Spleen (tissue), 11 donors: Measurements from ENCODE around the gene BTN2A1. TPM values are rescaled to one million over a fixed set of nuclear protein-coding genes. Genes with fewer than 3 reads are reported as not detected.
"Not testable (repeated sequence)": the region's sequence is repeated elsewhere in the genome, so short reads cannot be mapped to it uniquely, and the experiment has no call there.

Experiments
- DNase-seq: peaks from one replicate; pipeline ENCODE4 v3.0.0-alpha.2; 2020
- H3K27ac ChIP-seq, 8 donors: fragments of 200-600 bp; sonication (generic) in 7 of 8; 1 replicate in 4 of 8; 2 replicates in 4 of 8; pipeline versions ENCODE4 v1.5.0 to v1.8.0; 2016 to 2021; ENCODE audit warnings: inconsistent platforms in 4 of 8, mild to moderate bottlenecking in 4 of 8, moderate library complexity in 1 of 8
- H3K27me3 ChIP-seq, 7 donors: fragments of 200-600 bp; sonication (generic) in 6 of 7; replicated peaks in 1 of 7; 1 replicate in 4 of 7; 2 replicates in 3 of 7; pipeline versions ENCODE4 v1.5.0 to v1.8.0; 2016 to 2021; ENCODE audit warnings: inconsistent platforms in 3 of 7, mild to moderate bottlenecking in 1 of 7
- H3K36me3 ChIP-seq, 6 donors: fragments of 200-600 bp; sonication (generic) in 5 of 6; 1 replicate in 4 of 6; 2 replicates in 2 of 6; pipeline versions ENCODE4 v1.5.0 to v1.8.0; 2016 to 2021; ENCODE audit warnings: inconsistent platforms in 2 of 6
- H3K4me1 ChIP-seq, 6 donors: fragments of 200-600 bp; sonication (generic) in 5 of 6; 1 replicate in 3 of 6; 2 replicates in 3 of 6; pipeline versions ENCODE4 v1.5.0 to v1.8.0; 2016 to 2021; ENCODE audit warnings: inconsistent platforms in 3 of 6
- H3K4me3 ChIP-seq, 8 donors: fragments of 200-600 bp; sonication (generic) in 7 of 8; 1 replicate in 4 of 8; 2 replicates in 4 of 8; pipeline versions ENCODE4 v1.5.0 to v1.8.0; 2016 to 2021; ENCODE audit warnings: inconsistent platforms in 4 of 8, mild to moderate bottlenecking in 4 of 8, moderate library complexity in 2 of 8
- H3K9me3 ChIP-seq, 8 donors: fragments of 200-600 bp; sonication (generic) in 7 of 8; 1 replicate in 4 of 8; 2 replicates in 4 of 8; pipeline versions ENCODE4 v1.5.0 to v1.8.0; 2016 to 2021; ENCODE audit warnings: inconsistent platforms in 4 of 8
- CTCF ChIP-seq, 11 experiments: fragments of 200-600 bp in 7 of 11; fragments of 450-650 bp in 4 of 11; sonication (generic) in 4 of 11; IDR thresholded peaks in 8 of 11; conservative IDR thresholded peaks in 3 of 11; 1 replicate in 7 of 11; 2 replicates in 4 of 11; pipeline versions ENCODE4 v1.4.0 to v1.8.0; 2016 to 2021; ENCODE audit warnings: antibody characterized with exemption in 11 of 11, inconsistent platforms in 4 of 11, mild to moderate bottlenecking in 1 of 11
- POLR2A ChIP-seq, 3 donors: fragments of 450-650 bp; IDR thresholded peaks; one replicate each; pipeline ENCODE4 v1.5.1; 2017; ENCODE audit warnings: antibody characterized with exemption in 3 of 3, mild to moderate bottlenecking in 1 of 3
- POLR2AphosphoS5 ChIP-seq, 3 donors: sonication (generic); formaldehyde crosslinking; IDR thresholded peaks; one replicate each; pipeline ENCODE4 v1.5.1; 2017; ENCODE audit warnings: antibody characterized with exemption in 3 of 3
- WGBS, 5 donors: extraction: QIAGEN DNeasy Blood & Tissue Kit in 3 of 5; methylation state at CpG; one replicate each; pipeline versions ENCODE4 v1.1.5 to v1.1.7; 2013 to 2018; 5-methylcytosine and 5-hydroxymethylcytosine counted together
- intact Hi-C: fragments of 100-400 bp; cut with DNase I; formaldehyde crosslinking; loops from one replicate; pipeline ENCODE4 v1.15.0; 2023; ENCODE audit warnings: low total_unique reads
- polyA plus RNA-seq, 3 donors: library from polyadenylated mRNA; stranded (reverse); fragments of 200-250 nt; gene quantifications; one replicate each; pipeline ENCODE4 v1.2.1, GENCODE V29; 2013
- total RNA-seq, 7 donors: library from RNA; depleted of rRNA in 3 of 7; stranded (reverse); fragments of >200 nt in 3 of 7; fragmentation: NEBNext Ultra II Directional in 4 of 7; extraction: Animal tissue kit (Norgen Biotek cat#: 25700) in 4 of 7; gene quantifications; one replicate each; pipeline versions ENCODE4 v1.1.0 to v1.2.1, GENCODE V29; 2016 to 2021
- donor health status: healthy with polysubstance abuse.
- donor health status: DM: no; HTN: no; CAD: no; lungs with moderate emphysema.
- donor health status: DM: no; HTN: no; CAD: no.
- donor health status: Bipolar disorder and iron deficiency.
- donor health status: healthy.
- donor health status: DM: no; HTN: no; CAD: no.
- donor health status: DM: yes; HTN: yes; CAD: no.

BTN2A1 gene
- total and polyA plus RNA-seq, 10 donors: 17.0 to 50.8 (median 34.9) TPM

- 64 to 99% (median 94%) methylated on average over 2 of the region's 2 CpGs for WGBS, 5 donors
- intact Hi-C loops: no loop called here
Observed at GRCh38 chr6:26415791-26416190, 42.0 kb upstream of the BTN2A1 start.

GRCh38 chr6:26416288-26416687, 41.5 kb upstream of the BTN2A1 start:
- no peak for TF ChIP-seq POLR2A (IDR thresholded peaks at IDR 0.05)
- no peak for TF ChIP-seq CTCF (IDR thresholded peaks at IDR 0.05 in 8 of 11, conservative IDR thresholded peaks at IDR 0.05 in 3 of 11)
- no peak for TF ChIP-seq POLR2AphosphoS5 (IDR thresholded peaks at IDR 0.05)
- 74 to 100% (median 83%) methylated on average over 1 of the region's 1 CpG for WGBS, 5 donors
- H3K9me3 ChIP-seq: peaks cover 0 to 32% (median 23%) of the 10 kb centered on the region in 8 donors
- no peak for DNase-seq
- no peak overlapping the region for H3K4me3 ChIP-seq
- intact Hi-C loops: no loop called here
- peaks cover 0 to 49% (median 16%) of the 10 kb centered on the region in 6 donors for H3K36me3 ChIP-seq
- H3K4me1 ChIP-seq: peaks cover 9 to 33% (median 12%) of the 10 kb centered on the region in 6 donors
- H3K27ac ChIP-seq: no peak overlapping the region
- H3K27me3 ChIP-seq: no peaks in the 10 kb centered on the region

More at GRCh38 chr6:26415791-26416190, 42.0 kb upstream of the BTN2A1 start:
- H3K27ac ChIP-seq: no peak overlapping the region
- H3K4me3 ChIP-seq: no peak overlapping the region
- H3K9me3 ChIP-seq: peaks cover 0 to 32% (median 23%) of the 10 kb centered on the region in 8 donors
- H3K4me1 ChIP-seq: peaks cover 6 to 30% (median 10%) of the 10 kb centered on the region in 6 donors
- H3K36me3 ChIP-seq: peaks cover 2 to 54% (median 21%) of the 10 kb centered on the region in 6 donors
- DNase-seq: no peak
- TF ChIP-seq CTCF (IDR thresholded peaks at IDR 0.05 in 8 of 11, conservative IDR thresholded peaks at IDR 0.05 in 3 of 11): no peak
- no peak for TF ChIP-seq POLR2AphosphoS5 (IDR thresholded peaks at IDR 0.05)
- TF ChIP-seq POLR2A (IDR thresholded peaks at IDR 0.05): no peak
- no peaks in the 10 kb centered on the region for H3K27me3 ChIP-seq

DNA sequence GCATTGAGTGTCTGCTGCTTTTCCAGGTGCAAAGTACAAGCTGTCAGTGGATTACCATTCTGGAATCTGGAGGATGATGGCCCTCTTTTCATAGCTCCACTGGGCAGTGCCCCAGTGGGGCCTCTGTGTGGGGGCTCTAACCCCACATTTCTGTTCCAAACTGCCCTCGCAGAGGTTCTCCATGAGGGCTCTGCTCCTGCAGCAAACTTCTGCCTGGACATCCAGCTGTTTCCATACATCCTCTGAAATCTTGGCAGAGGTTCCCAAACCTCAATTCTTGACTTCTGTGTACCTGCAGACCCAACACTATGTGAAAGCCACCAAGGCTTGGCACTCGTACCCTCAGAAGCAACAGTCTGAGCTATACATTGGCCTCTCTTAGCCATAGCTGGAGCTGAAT, 39.7 kb upstream of the BTN2A1 start:
- DNase-seq, H3K27me3 ChIP-seq, intact Hi-C loops, H3K27ac ChIP-seq, H3K4me3 ChIP-seq: not testable (repeated sequence)
- peaks cover 0 to 33% (median 4%) of the 10 kb centered on the region in 6 donors for H3K36me3 ChIP-seq
- 93 to 100% (median 95%) methylated on average over 1 to 2 of the region's 2 CpGs for WGBS, 5 donors
- peaks cover 0 to 32% (median 23%) of the 10 kb centered on the region in 8 donors for H3K9me3 ChIP-seq
- peaks cover 14 to 35% (median 24%) of the 10 kb centered on the region in 6 donors for H3K4me1 ChIP-seq

GRCh38 chr6:26418795-26419194, 39.0 kb upstream of the BTN2A1 start:
- Histone ChIP-seq H3K36me3 (peaks cover 0 to 32% (median 1%) of the 10 kb centered on the region in 6 donors), H3K4me1 (peaks cover 15 to 42% (median 28%) of the 10 kb centered on the region in 6 donors), H3K9me3 (peaks cover 0 to 32% (median 23%) of the 10 kb centered on the region in 8 donors)
- H3K4me3 ChIP-seq, intact Hi-C loops, H3K27ac ChIP-seq, H3K27me3 ChIP-seq, DNase-seq: not testable (repeated sequence)
- 97 to 99% (median 97%) methylated on average over 3 of the region's 3 CpGs for WGBS, 5 donors

GRCh38 chr6:26420688-26421171, 37.0 kb upstream of the BTN2A1 start:
- Histone ChIP-seq H3K27ac (peak overlapping the region; percentile 78 to 94 (median 90)), H3K9me3 (peaks cover 0 to 32% (median 23%) of the 10 kb centered on the region in 8 donors), H3K27me3 (no peaks in the 10 kb centered on the region), H3K4me1 (peaks cover 20 to 53% (median 38%) of the 10 kb centered on the region in 6 donors), H3K36me3 (peaks cover 0 to 22% (median 0%) of the 10 kb centered on the region in 6 donors), H3K4me3 (peak overlapping the region in 7 of 8 donors; percentile 56 to 85 (median 67))
- TF ChIP-seq CTCF (IDR thresholded peaks at IDR 0.05 in 8 of 11, conservative IDR thresholded peaks at IDR 0.05 in 3 of 11): peak in 9 of 11 experiments; percentile 5 to 52 (median 40)
- TF ChIP-seq POLR2A (IDR thresholded peaks at IDR 0.05): no peak
- no peak for TF ChIP-seq POLR2AphosphoS5 (IDR thresholded peaks at IDR 0.05)
- DNase-seq: no peak
- 48 to 62% (median 51%) methylated on average over 4 of the region's 4 CpGs for WGBS, 5 donors
- intact Hi-C loops: no loop called here
